GM23338 (cell line): ENCODE data around the gene TAS2R19. TPM values are rescaled to one million over a fixed set of nuclear protein-coding genes. Genes with fewer than 3 reads are reported as not detected.

Experiments used
- ATAC-seq: fragments of 200-7000 bp; cut with Tn5 transposase; 3 replicates; pipeline ENCODE4 v1.9.1; 2020
- DNase-seq: peaks from one replicate; pipeline ENCODE4 v3.0.0-alpha.2; 2015; ENCODE audit warnings: low spot score
- H2AFZ ChIP-seq: fragments of 200-600 bp; sonication (generic); 2 replicates; pipeline ENCODE4 v1.8.0; 2016; ENCODE audit warnings: antibody characterized with exemption, mild to moderate bottlenecking, moderate library complexity
- H3F3A ChIP-seq: fragments of 200-600 bp; sonication (generic); replicated peaks from 2 replicates; pipeline ENCODE4 v1.8.0; 2017; ENCODE audit warnings: antibody characterized with exemption, mixed run types, low read depth
- H3K27ac ChIP-seq: fragments of 200-600 bp; sonication (generic); 2 replicates; pipeline ENCODE4 v1.6.1; 2016; ENCODE audit warnings: low read depth
- H3K27me3 ChIP-seq: fragments of 200-600 bp; sonication (generic); 2 replicates; pipeline ENCODE4 v1.8.0; 2016; ENCODE audit warnings: mild to moderate bottlenecking, mixed run types, moderate library complexity; ENCODE audit not compliant: insufficient read depth
- H3K36me3 ChIP-seq: fragments of 200-600 bp; sonication (generic); 2 replicates; pipeline ENCODE4 v1.8.0; 2016; ENCODE audit warnings: mild to moderate bottlenecking; ENCODE audit not compliant: insufficient read depth
- H3K4me1 ChIP-seq: fragments of 200-600 bp; sonication (generic); 2 replicates; pipeline ENCODE4 v1.8.0; 2016; ENCODE audit warnings: mild to moderate bottlenecking, moderate library complexity; ENCODE audit not compliant: insufficient read depth
- H3K4me2 ChIP-seq: fragments of 200-600 bp; sonication (generic); 2 replicates; pipeline ENCODE4 v1.7.1; 2017; ENCODE audit warnings: mixed run types
- H3K4me3 ChIP-seq: fragments of 200-600 bp; sonication (generic); 2 replicates; pipeline ENCODE4 v1.6.1; 2016; ENCODE audit warnings: mixed run types
- H3K79me2 ChIP-seq: fragments of 200-600 bp; sonication (generic); replicated peaks from 2 replicates; pipeline ENCODE4 v1.8.0; 2017; ENCODE audit warnings: mild to moderate bottlenecking; ENCODE audit not compliant: insufficient read depth
- H3K9me2 ChIP-seq: fragments of 200-600 bp; sonication (generic); 2 replicates; pipeline ENCODE4 v1.8.0; 2017; ENCODE audit not compliant: insufficient read depth
- H4K20me1 ChIP-seq: fragments of 200-600 bp; sonication (generic); replicated peaks from 2 replicates; pipeline ENCODE4 v1.8.0; 2017; ENCODE audit warnings: mild to moderate bottlenecking; ENCODE audit not compliant: insufficient read depth
- H3K27ac Mint-ChIP-seq: 2 replicates; pipeline ENCODE4 v1.8.0; 2020; ENCODE audit warnings: inconsistent platforms, mild to moderate bottlenecking, moderate library complexity, mixed read lengths
- H3K27me3 Mint-ChIP-seq: 3 replicates; pipeline ENCODE4 v1.8.0; 2022; ENCODE audit warnings: low read depth, mild to moderate bottlenecking, moderate library complexity, mixed read lengths, inconsistent platforms; ENCODE audit not compliant: insufficient read depth, poor library complexity
- H3K36me3 Mint-ChIP-seq: 3 replicates; pipeline ENCODE4 v1.8.0; 2021; ENCODE audit warnings: low read depth, mild to moderate bottlenecking, inconsistent platforms, moderate library complexity, mixed read lengths
- H3K4me1 Mint-ChIP-seq: 3 replicates; pipeline ENCODE4 v1.8.0; 2020; ENCODE audit warnings: mild to moderate bottlenecking, inconsistent platforms, mixed read lengths
- H3K4me3 Mint-ChIP-seq: 3 replicates; pipeline ENCODE4 v1.8.0; 2021; ENCODE audit warnings: moderate library complexity, mild to moderate bottlenecking, inconsistent platforms, mixed read lengths
- H3K9me3 Mint-ChIP-seq: 3 replicates; pipeline ENCODE4 v1.8.0; 2020; ENCODE audit warnings: moderate library complexity, mild to moderate bottlenecking, inconsistent platforms, mixed read lengths
- CREB1 ChIP-seq: fragments of 250-450 bp; sonication (Bioruptor Pico); IDR thresholded peaks from 2 replicates; pipeline ENCODE4 v1.5.0; 2020; ENCODE audit warnings: low read depth, mild to moderate bottlenecking, moderate library complexity
- EZH2 ChIP-seq: fragments of 200-600 bp; sonication (generic); IDR thresholded peaks from one replicate; pipeline ENCODE4 v1.8.0; 2017; ENCODE audit warnings: antibody characterized with exemption, mild to moderate bottlenecking, low read depth; ENCODE audit not compliant: unreplicated experiment
- EZH2phosphoT487 ChIP-seq: fragments of 200-600 bp; sonication (generic); IDR thresholded peaks from one replicate; pipeline ENCODE4 v1.8.1; 2018; ENCODE audit warnings: antibody characterized with exemption; ENCODE audit not compliant: unreplicated experiment
- NANOG ChIP-seq: IDR thresholded peaks from 2 replicates; pipeline ENCODE4 v1.6.1; 2016; ENCODE audit warnings: antibody characterized with exemption, borderline replicate concordance
- POLR2AphosphoS5 ChIP-seq: IDR thresholded peaks from 2 replicates; pipeline ENCODE4 v1.6.1; 2016; ENCODE audit warnings: antibody characterized with exemption, low read depth
- STAT1 ChIP-seq: IDR thresholded peaks from one replicate; pipeline ENCODE4 v1.6.1; 2016; ENCODE audit warnings: antibody characterized with exemption; ENCODE audit not compliant: unreplicated experiment
- ZNF114 ChIP-seq: fragments of 250-450 bp; sonication (Bioruptor Pico); IDR thresholded peaks from 2 replicates; pipeline ENCODE4 v1.5.0; 2020; ENCODE audit warnings: mild to moderate bottlenecking, moderate library complexity
- ZNF331 ChIP-seq: fragments of 250-450 bp; sonication (Bioruptor Pico); IDR thresholded peaks from 2 replicates; pipeline ENCODE4 v1.5.0; 2020; ENCODE audit warnings: low read depth, mild to moderate bottlenecking, moderate library complexity
- polyA plus RNA-seq: library from polyadenylated mRNA; unstranded; fragments of >200 nt; fragmentation: Nextera tagmentation; extraction: Ambion mirVana; gene quantifications from 2 replicates; pipeline ENCODE4 v1.2.1, GENCODE V29; 2016
- total RNA-seq: library from RNA; depleted of rRNA; stranded (reverse); fragments of >200 nt; shearing (Covaris generic); gene quantifications from 2 replicates; pipeline ENCODE4 v1.2.3, GENCODE V29; 2014
- TF ChIP-seq, protein P1 (sequence below): IDR thresholded peaks from one replicate; pipeline ENCODE4 v1.6.1; 2018; ENCODE audit warnings: antibody characterized with exemption; ENCODE audit not compliant: unreplicated experiment
- TF ChIP-seq, protein P2 (sequence below), 2 experiments: fragments of 200-600 bp in 1 of 2; sonication (generic) in 1 of 2; conservative IDR thresholded peaks; 2 replicates each; pipeline versions ENCODE4 v1.5.1 to v1.6.1; 2016 to 2017; ENCODE audit warnings: antibody characterized with exemption in 2 of 2, low read depth in 2 of 2, mild to moderate bottlenecking in 2 of 2, moderate library complexity in 1 of 2

TAS2R19 gene
- total and polyA plus RNA-seq, 2 experiments from 2014 or later: 0.21 to 8.6 TPM

DNA sequence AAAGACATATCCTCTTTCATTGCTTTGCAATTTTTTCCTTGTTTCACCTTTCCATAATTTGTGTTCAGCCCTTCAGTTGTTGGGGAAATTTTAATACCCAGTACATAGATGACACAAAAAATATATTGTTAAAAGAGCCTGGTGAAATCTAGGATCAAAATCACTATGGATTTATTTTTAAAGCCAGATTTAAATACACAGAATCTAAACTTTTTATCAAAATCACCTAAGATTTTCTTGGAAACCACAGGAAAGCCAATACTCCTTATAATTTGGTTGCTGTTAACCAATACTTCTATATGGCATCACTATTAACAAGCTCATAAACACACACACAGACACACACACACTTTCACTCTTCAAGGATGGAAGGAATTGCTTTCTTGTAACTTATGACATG, 24.2 kb downstream of the TAS2R19 start, which contains the start of gene TAS2R20 (continued):
- TF ChIP-seq, protein P1, sequence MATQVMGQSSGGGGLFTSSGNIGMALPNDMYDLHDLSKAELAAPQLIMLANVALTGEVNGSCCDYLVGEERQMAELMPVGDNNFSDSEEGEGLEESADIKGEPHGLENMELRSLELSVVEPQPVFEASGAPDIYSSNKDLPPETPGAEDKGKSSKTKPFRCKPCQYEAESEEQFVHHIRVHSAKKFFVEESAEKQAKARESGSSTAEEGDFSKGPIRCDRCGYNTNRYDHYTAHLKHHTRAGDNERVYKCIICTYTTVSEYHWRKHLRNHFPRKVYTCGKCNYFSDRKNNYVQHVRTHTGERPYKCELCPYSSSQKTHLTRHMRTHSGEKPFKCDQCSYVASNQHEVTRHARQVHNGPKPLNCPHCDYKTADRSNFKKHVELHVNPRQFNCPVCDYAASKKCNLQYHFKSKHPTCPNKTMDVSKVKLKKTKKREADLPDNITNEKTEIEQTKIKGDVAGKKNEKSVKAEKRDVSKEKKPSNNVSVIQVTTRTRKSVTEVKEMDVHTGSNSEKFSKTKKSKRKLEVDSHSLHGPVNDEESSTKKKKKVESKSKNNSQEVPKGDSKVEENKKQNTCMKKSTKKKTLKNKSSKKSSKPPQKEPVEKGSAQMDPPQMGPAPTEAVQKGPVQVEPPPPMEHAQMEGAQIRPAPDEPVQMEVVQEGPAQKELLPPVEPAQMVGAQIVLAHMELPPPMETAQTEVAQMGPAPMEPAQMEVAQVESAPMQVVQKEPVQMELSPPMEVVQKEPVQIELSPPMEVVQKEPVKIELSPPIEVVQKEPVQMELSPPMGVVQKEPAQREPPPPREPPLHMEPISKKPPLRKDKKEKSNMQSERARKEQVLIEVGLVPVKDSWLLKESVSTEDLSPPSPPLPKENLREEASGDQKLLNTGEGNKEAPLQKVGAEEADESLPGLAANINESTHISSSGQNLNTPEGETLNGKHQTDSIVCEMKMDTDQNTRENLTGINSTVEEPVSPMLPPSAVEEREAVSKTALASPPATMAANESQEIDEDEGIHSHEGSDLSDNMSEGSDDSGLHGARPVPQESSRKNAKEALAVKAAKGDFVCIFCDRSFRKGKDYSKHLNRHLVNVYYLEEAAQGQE: no peak
- no peak for TF ChIP-seq EZH2phosphoT487
- TF ChIP-seq CREB1 (CRISPR knock-in tag): no peak

DNA sequence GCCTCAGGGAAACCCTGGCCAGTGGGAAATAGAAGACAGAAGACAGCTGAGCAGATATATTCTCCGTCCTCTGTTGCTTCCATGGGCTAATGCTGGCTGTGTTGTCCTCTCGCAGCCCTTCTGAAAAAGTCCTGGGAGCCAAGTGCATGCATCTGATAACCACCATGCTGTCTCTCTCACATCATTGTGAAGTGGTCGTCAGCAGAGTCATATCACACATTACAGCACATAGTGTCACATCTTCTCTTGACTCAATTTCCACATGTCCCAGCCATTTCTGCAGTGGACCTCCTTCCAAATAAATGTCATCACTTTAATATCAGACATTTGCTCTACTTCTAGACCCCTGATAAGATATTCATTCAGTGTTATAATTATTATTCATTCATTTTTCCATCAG, 28.1 kb downstream of the TAS2R19 start:
- H3K9me2 ChIP-seq: no peaks in the 10 kb centered on the region
- no peaks in the 10 kb centered on the region for H3K36me3 ChIP-seq
- H3K4me3 ChIP-seq: no peak overlapping the region
- peaks cover 2% of the 10 kb centered on the region; the same call in 1 of the 3 replicates for H3K9me3 Mint-ChIP-seq
- H3K4me1 Mint-ChIP-seq: no peaks in the 10 kb centered on the region
- no peak for DNase-seq
- no peak overlapping the region for H3K27ac Mint-ChIP-seq
- H3K27ac ChIP-seq: no peak overlapping the region
- H3K4me1 ChIP-seq: no peaks in the 10 kb centered on the region
- TF ChIP-seq ZNF331 (CRISPR knock-in tag) (no peak), POLR2AphosphoS5 (no peak)
- peaks cover 9% of the 10 kb centered on the region; the same call in 2 of the 3 replicates for H3K36me3 Mint-ChIP-seq
- H3K4me2 ChIP-seq: no peak overlapping the region
- ATAC-seq: no peak
- H3K27me3 Mint-ChIP-seq: no peaks in the 10 kb centered on the region
- H3F3A ChIP-seq: no peaks in the 10 kb centered on the region
- H3K4me3 Mint-ChIP-seq: no peak overlapping the region
- no peaks in the 10 kb centered on the region for H3K79me2 ChIP-seq
- H2AFZ ChIP-seq: no peak overlapping the region
- H3K27me3 ChIP-seq: no peaks in the 10 kb centered on the region
- H4K20me1 ChIP-seq: no peaks in the 10 kb centered on the region

DNA sequence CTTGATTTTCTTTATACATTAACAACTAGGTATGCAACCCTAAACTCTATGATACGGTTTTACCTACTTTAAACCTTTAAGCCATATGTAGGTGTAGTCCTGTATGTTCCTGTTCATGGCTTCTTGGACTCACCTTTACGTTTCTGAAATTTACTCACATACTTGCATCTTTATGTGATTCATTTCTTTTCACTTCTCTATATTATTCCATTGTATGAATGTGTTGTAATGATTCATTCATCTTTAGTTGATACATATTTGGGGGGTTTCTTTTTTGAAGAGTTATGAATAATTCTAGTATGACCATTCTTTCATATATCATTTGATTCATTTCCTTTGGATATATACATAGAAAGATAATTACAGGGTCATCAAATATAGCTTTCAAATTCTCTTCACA, 33.3 kb downstream of the TAS2R19 start:
- Histone ChIP-seq H3K27me3 (no peaks in the 10 kb centered on the region), H3K9me2 (peaks cover 5% of the 10 kb centered on the region; the same call in 1 of the 2 replicates), H3K36me3 (no peaks in the 10 kb centered on the region), H3F3A (no peaks in the 10 kb centered on the region), H3K4me2 (no peak overlapping the region), H2AFZ (no peak overlapping the region), H4K20me1 (no peaks in the 10 kb centered on the region), H3K27ac (no peak overlapping the region), H3K4me1 (no peaks in the 10 kb centered on the region), H3K4me3 (no peak overlapping the region), H3K79me2 (no peaks in the 10 kb centered on the region)
- H3K27ac Mint-ChIP-seq: no peak overlapping the region
- H3K4me1 Mint-ChIP-seq: peaks cover 3% of the 10 kb centered on the region; the same call in 2 of the 3 replicates
- no peak for ATAC-seq
- peaks cover 2% of the 10 kb centered on the region for H3K27me3 Mint-ChIP-seq
- no peak for DNase-seq
- H3K9me3 Mint-ChIP-seq: peaks cover 2% of the 10 kb centered on the region; the same call in 1 of the 3 replicates
- H3K4me3 Mint-ChIP-seq: no peak overlapping the region
- peaks cover 9% of the 10 kb centered on the region; the same call in 2 of the 3 replicates for H3K36me3 Mint-ChIP-seq
- TF ChIP-seq EZH2phosphoT487 (no peak), EZH2 (no peak), CREB1 (CRISPR knock-in tag) (no peak), ZNF331 (CRISPR knock-in tag) (no peak), STAT1 (no peak), NANOG (no peak), ZNF114 (CRISPR knock-in tag) (no peak)
- TF ChIP-seq, protein P1: no peak
- TF ChIP-seq, protein P2, sequence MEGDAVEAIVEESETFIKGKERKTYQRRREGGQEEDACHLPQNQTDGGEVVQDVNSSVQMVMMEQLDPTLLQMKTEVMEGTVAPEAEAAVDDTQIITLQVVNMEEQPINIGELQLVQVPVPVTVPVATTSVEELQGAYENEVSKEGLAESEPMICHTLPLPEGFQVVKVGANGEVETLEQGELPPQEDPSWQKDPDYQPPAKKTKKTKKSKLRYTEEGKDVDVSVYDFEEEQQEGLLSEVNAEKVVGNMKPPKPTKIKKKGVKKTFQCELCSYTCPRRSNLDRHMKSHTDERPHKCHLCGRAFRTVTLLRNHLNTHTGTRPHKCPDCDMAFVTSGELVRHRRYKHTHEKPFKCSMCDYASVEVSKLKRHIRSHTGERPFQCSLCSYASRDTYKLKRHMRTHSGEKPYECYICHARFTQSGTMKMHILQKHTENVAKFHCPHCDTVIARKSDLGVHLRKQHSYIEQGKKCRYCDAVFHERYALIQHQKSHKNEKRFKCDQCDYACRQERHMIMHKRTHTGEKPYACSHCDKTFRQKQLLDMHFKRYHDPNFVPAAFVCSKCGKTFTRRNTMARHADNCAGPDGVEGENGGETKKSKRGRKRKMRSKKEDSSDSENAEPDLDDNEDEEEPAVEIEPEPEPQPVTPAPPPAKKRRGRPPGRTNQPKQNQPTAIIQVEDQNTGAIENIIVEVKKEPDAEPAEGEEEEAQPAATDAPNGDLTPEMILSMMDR (conservative IDR thresholded peaks at IDR 0.05; ENCODE audit: low read depth in 2 of 2): no peak
